Gastroesophageal sphincter (tissue), 4 donors: ENCODE measurements around the gene AHSA1. TPM values are rescaled to one million over a fixed set of nuclear protein-coding genes. Genes with fewer than 3 reads are reported as not detected.

ENCODE experiments used
- ATAC-seq: fragments of 150-250 bp; one replicate; pipeline ENCODE4 v1.9.1; 2016; ENCODE audit warnings: mild to moderate bottlenecking, moderate library complexity
- H3K27ac ChIP-seq, 4 donors: fragments of 200-600 bp; sonication (generic) in 3 of 4; 1 replicate in 3 of 4; 2 replicates in 1 of 4; pipeline ENCODE4 v1.5.1; 2016 to 2019
- H3K27me3 ChIP-seq: fragments of 200-600 bp; sonication (generic); one replicate; pipeline ENCODE4 v1.5.1; 2019
- H3K36me3 ChIP-seq, 2 donors: fragments of 200-600 bp; sonication (generic); one replicate each; pipeline ENCODE4 v1.5.1; 2019; ENCODE audit warnings: control low read depth in 1 of 2
- H3K4me1 ChIP-seq, 3 donors: fragments of 200-600 bp; sonication (generic); 1 replicate in 2 of 3; 2 replicates in 1 of 3; pipeline ENCODE4 v1.5.1; 2016 to 2019; ENCODE audit warnings: control low read depth in 2 of 3
- H3K4me3 ChIP-seq, 2 donors: fragments of 200-600 bp; sonication (generic); one replicate each; pipeline ENCODE4 v1.5.1; 2019; ENCODE audit warnings: mild to moderate bottlenecking in 1 of 2, moderate library complexity in 1 of 2
- H3K9me3 ChIP-seq, 3 donors: fragments of 200-600 bp; sonication (generic); one replicate each; pipeline ENCODE4 v1.5.1; 2017 to 2019; ENCODE audit warnings: control low read depth in 2 of 3
- EP300 ChIP-seq: sonication (generic); formaldehyde crosslinking; IDR thresholded peaks from one replicate; pipeline ENCODE4 v1.6.1; 2017; ENCODE audit warnings: antibody characterized with exemption, mild to moderate bottlenecking
- POLR2A ChIP-seq, 2 donors: fragments of 450-650 bp; IDR thresholded peaks; one replicate each; pipeline ENCODE4 v1.6.1; 2017; ENCODE audit warnings: antibody characterized with exemption in 2 of 2, mild to moderate bottlenecking in 2 of 2, moderate library complexity in 1 of 2
- POLR2AphosphoS5 ChIP-seq: sonication (generic); formaldehyde crosslinking; IDR thresholded peaks from one replicate; pipeline ENCODE4 v1.6.1; 2017; ENCODE audit warnings: antibody characterized with exemption
- WGBS, 2 donors: methylation state at CpG; one replicate each; pipeline ENCODE4 v1.1.5; 2018; ENCODE audit warnings: low coverage in 1 of 2; 5-methylcytosine and 5-hydroxymethylcytosine counted together
- total RNA-seq, 4 donors: library from RNA; depleted of rRNA; stranded (reverse); fragments of >200 nt; gene quantifications; one replicate each; pipeline ENCODE4 v1.1.0, GENCODE V29; 2016
- TF ChIP-seq, protein P1 (sequence below), 4 experiments: fragments of 200-600 bp in 2 of 4; fragments of 450-650 bp in 2 of 4; sonication (generic) in 1 of 4; IDR thresholded peaks; one replicate each; pipeline ENCODE4 v1.5.1; 2017 to 2019; ENCODE audit warnings: antibody characterized with exemption in 4 of 4, mild to moderate bottlenecking in 2 of 4, moderate library complexity in 2 of 4

The AHSA1 gene
- total RNA-seq, 4 donors from 2014 or later, result 115 to 166 (median 129) TPM

DNA sequence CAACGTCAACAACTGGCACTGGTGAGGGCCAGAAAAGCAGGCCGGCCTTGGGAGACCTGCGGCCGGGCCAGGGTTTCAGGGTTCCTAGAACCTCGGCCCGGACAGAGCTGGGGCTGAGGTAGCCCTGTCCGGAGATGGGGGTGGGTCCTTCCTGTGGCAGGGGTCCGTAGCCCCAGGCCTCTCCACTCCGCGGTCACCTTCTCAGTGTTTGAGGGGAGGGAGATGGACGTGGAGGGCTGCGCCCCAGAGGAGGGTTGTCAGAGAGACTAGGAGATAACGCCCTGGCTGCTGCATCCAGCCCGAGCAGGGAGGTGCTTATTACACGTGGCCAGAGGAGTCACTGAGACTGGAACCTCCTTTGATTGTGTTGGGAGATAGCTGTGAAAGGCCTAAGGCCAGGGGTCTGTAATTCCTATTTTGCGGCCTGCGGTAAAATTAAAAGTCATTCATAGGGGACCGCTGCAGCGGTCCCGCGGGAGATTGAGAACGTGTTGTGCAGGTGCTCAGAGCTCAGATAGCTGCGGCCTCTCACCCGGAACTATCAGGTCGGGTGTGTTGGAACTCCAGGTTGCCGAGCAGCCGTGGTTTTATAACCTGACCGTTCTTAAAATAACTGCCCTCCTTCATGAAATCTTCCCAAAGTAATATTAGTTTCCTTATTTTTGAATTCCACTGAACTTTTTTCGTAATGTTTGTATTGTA lies 507 bp downstream of the AHSA1 start:
- H3K4me1 ChIP-seq, result peaks cover 0 to 57% (median 8%) of the 10 kb centered on the region in 3 donors
- TF ChIP-seq EP300 (no peak), POLR2A (IDR thresholded peaks at IDR 0.05) (no peak), POLR2AphosphoS5 (no peak)
- TF ChIP-seq, protein P1, sequence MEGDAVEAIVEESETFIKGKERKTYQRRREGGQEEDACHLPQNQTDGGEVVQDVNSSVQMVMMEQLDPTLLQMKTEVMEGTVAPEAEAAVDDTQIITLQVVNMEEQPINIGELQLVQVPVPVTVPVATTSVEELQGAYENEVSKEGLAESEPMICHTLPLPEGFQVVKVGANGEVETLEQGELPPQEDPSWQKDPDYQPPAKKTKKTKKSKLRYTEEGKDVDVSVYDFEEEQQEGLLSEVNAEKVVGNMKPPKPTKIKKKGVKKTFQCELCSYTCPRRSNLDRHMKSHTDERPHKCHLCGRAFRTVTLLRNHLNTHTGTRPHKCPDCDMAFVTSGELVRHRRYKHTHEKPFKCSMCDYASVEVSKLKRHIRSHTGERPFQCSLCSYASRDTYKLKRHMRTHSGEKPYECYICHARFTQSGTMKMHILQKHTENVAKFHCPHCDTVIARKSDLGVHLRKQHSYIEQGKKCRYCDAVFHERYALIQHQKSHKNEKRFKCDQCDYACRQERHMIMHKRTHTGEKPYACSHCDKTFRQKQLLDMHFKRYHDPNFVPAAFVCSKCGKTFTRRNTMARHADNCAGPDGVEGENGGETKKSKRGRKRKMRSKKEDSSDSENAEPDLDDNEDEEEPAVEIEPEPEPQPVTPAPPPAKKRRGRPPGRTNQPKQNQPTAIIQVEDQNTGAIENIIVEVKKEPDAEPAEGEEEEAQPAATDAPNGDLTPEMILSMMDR (IDR thresholded peaks at IDR 0.05), result no peak
- ATAC-seq, result peak; percentile 9
- no peaks in the 10 kb centered on the region for H3K9me3 ChIP-seq
- peak overlapping the region; percentile 53 to 74 for H3K4me3 ChIP-seq
- 1% methylated on average over 18 to 19 of the region's 29 CpGs for WGBS, 2 donors
- H3K36me3 ChIP-seq, result peaks cover 4 to 42% of the 10 kb centered on the region in 2 donors
- H3K27me3 ChIP-seq, result no peaks in the 10 kb centered on the region
- peak overlapping the region; percentile 30 to 95 (median 92) for H3K27ac ChIP-seq

DNA sequence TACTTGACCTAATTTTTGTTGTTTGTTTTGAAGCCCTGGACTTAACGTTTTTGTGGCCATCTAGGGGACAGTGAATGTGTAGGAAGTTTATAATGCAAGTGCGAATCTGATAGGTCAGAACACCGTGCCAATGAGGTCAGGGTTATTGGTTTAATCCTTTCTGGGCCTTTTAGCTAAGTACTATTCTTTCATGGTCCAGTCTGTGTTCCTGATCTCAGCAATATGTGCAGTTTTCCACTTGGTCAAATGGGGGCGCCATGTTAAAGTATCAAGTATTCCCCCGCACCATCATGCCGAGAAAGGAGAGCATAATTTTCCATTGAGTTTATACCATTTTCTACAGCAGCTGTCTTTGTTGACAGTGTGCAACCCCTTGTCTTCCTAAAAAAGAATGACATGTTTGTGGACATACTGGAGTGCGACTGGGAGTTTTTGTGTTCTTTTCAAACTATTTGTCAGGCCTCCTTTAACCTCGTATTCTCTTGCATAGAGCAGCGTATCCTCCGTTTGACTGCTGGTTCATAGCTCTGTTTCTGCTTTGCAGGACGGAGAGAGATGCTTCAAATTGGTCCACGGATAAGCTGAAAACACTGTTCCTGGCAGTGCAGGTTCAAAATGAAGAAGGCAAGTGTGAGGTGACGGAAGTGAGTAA lies 1.3 kb downstream of the AHSA1 start:
- Histone ChIP-seq H3K9me3 (no peaks in the 10 kb centered on the region), H3K36me3 (peaks cover 4 to 46% of the 10 kb centered on the region in 2 donors), H3K4me3 (peak overlapping the region; percentile 53 to 74), H3K27me3 (no peaks in the 10 kb centered on the region), H3K27ac (peak overlapping the region in 2 of 4 donors; percentile 92 to 93), H3K4me1 (peaks cover 0 to 57% (median 8%) of the 10 kb centered on the region in 3 donors)
- WGBS, 2 donors, result 16 to 20% methylated on average over 12 to 13 of the region's 13 CpGs
- TF ChIP-seq, protein P1 (IDR thresholded peaks at IDR 0.05), result peak in 3 of 4 experiments; percentile 37 to 62 (median 43)
- no peak for TF ChIP-seq EP300
- ATAC-seq, result no peak

DNA sequence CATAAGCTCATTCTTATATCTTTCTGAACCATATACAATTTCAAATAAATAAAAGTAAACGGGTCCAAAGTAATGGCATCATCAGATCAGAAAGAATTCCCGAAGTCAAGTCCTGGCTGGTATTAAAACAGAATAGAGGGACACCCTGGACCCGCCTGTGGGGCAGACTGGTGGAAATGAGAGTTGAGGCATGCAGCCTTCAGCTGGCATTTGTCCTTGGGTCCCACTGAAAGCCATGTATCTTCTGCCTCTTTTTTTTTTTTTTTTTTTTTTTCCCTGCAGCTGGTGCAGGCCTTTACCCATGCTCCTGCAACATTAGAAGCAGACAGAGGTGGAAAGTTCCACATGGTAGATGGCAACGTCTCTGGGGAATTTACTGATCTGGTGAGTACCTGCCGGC lies 9.9 kb downstream of the AHSA1 start:
- TF ChIP-seq EP300 (no peak), POLR2A (IDR thresholded peaks at IDR 0.05) (no peak), POLR2AphosphoS5 (no peak)
- TF ChIP-seq, protein P1 (IDR thresholded peaks at IDR 0.05), result no peak
- H3K36me3 ChIP-seq, result peaks cover 5 to 73% of the 10 kb centered on the region in 2 donors
- no peak for ATAC-seq
- no peaks in the 10 kb centered on the region for H3K27me3 ChIP-seq
- 72% methylated on average over 3 to 5 of the region's 5 CpGs for WGBS, 2 donors
- no peak overlapping the region for H3K4me3 ChIP-seq
- H3K9me3 ChIP-seq, result no peaks in the 10 kb centered on the region
- no peak overlapping the region for H3K27ac ChIP-seq
- H3K4me1 ChIP-seq, result no peaks in the 10 kb centered on the region

DNA sequence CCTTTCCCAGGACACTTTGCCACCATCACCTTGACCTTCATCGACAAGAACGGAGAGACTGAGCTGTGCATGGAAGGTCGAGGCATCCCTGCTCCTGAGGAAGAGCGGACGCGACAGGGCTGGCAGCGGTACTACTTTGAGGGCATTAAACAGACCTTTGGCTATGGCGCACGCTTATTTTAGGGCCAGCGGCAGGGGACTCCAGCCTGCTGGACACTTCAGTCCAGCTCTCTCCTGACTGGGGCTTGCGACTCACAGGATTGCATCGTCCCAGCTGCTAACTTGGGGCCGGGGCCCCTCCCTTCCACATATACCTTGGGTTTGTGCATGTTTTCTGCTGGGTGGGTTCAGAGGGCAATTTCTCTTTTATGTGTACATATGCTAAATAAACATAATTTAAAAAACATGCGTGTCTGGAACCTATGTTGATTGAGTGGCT lies 11.2 kb downstream of the AHSA1 start:
- ATAC-seq, result no peak
- Histone ChIP-seq H3K4me1 (no peaks in the 10 kb centered on the region), H3K27me3 (no peaks in the 10 kb centered on the region), H3K27ac (no peak overlapping the region), H3K9me3 (no peaks in the 10 kb centered on the region), H3K4me3 (no peak overlapping the region), H3K36me3 (peaks cover 5 to 60% of the 10 kb centered on the region in 2 donors)
- TF ChIP-seq POLR2AphosphoS5 (no peak), EP300 (no peak), POLR2A (IDR thresholded peaks at IDR 0.05) (no peak)
- TF ChIP-seq, protein P1 (IDR thresholded peaks at IDR 0.05), result no peak
- 79 to 100% methylated on average over 3 to 8 of the region's 14 CpGs for WGBS, 2 donors

DNA sequence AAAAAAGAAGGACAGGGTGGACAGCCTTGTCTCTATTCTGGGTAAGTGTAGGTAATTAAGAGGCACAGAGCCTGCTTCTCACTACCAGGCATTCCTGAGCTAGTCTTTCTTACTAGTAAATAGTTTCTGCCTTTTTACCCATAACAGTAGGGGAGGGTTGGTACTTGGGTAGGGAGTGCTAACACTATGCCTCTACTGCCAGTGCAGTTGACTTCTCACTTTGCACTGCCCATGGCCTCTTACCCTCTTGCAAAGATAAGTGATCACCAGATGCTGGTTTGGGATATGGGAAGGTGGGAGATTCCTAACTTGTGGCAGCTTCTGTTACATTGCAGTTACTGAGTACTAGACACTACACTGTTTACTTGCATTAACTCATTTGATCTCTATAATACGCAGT lies 11.6 kb downstream of the AHSA1 start:
- H3K27ac ChIP-seq, result no peak overlapping the region
- H3K36me3 ChIP-seq, result peaks cover 5 to 56% of the 10 kb centered on the region in 2 donors
- ATAC-seq, result no peak
- WGBS, 2 donors, result 77 to 91% methylated on average over 1 of the region's 1 CpG
- H3K4me1 ChIP-seq, result no peaks in the 10 kb centered on the region
- no peak overlapping the region for H3K4me3 ChIP-seq
- peaks cover 2% of the 10 kb centered on the region for H3K27me3 ChIP-seq
- no peaks in the 10 kb centered on the region for H3K9me3 ChIP-seq
- TF ChIP-seq POLR2A (IDR thresholded peaks at IDR 0.05) (no peak), EP300 (no peak), POLR2AphosphoS5 (no peak)
- TF ChIP-seq, protein P1 (IDR thresholded peaks at IDR 0.05), result no peak
